ENCODE data around the gene CD79A. TPM values are rescaled to one million over a fixed set of nuclear protein-coding genes. Genes with fewer than 3 reads are reported as not detected.

The CD79A gene
- total RNA-seq, 1 donor from 2014 or later: 2.7 TPM

DNA sequence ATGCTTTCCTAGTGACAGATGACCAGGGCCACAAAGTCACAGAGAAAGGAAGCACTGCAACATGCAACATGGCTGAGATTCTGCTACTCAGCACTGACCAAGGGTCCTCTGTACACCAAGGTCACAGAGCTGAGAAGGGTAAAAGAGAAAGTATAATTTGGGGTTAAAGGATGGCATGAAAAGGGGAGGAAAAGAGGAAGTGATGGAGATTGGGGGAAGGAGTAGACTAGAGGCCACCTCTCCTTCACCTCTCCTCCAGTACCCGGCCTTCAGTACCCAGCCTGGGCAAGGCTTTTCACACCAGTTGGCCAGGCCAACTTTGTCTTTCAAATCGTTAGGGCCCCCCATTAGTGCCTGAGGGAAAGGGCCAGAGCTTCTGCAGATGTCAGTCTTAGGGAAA is 23.3 kb upstream of the CD79A start:
- H3K4me3 Mint-ChIP-seq: no peak overlapping the region
- no peaks in the 10 kb centered on the region for H3K36me3 Mint-ChIP-seq (ENCODE audit: low read depth)
- H3K4me1 Mint-ChIP-seq (ENCODE audit: low read depth): no peaks in the 10 kb centered on the region
- peaks cover 45% of the 10 kb centered on the region for H3K27me3 Mint-ChIP-seq (ENCODE audit: insufficient read depth)
- H3K27ac Mint-ChIP-seq: no peak overlapping the region
- no peaks in the 10 kb centered on the region for H3K9me3 Mint-ChIP-seq
- intact Hi-C loops (cut with micrococcal nuclease): no loop called here
- no peak for DNase-seq (ENCODE audit: low spot score)

DNA sequence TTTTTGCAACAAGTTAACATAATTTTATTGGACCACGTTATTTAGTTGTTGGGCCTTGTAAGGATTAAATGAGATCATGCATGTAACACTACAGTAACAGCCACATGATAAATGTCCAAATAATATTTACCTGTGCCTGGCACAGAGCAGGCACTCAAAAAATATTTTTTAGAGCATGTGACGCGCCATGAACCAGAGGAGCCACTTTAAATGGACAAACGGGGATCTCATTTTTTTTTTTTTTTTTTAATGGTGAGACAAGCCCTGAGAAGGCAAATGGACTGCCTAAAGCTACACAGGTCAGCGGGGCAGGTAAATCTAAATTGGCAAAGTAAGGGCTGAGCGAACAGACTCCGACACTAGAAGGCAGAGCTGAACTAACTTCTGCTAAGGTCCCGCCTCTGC is 17.9 kb upstream of the CD79A start:
- Mint-ChIP-seq H3K27me3 (ENCODE audit: insufficient read depth) (peaks cover 13% of the 10 kb centered on the region), H3K9me3 (no peaks in the 10 kb centered on the region), H3K4me3 (peak overlapping the region; percentile 88), H3K27ac (peak overlapping the region; percentile 97), H3K36me3 (ENCODE audit: low read depth) (peaks cover 36% of the 10 kb centered on the region), H3K4me1 (ENCODE audit: low read depth) (peaks cover 34% of the 10 kb centered on the region)
- intact Hi-C loops (cut with micrococcal nuclease): loop anchor here (1.0 kb wide), 5 partner anchors 25 to 383 kb away; partner anchors contain the start of genes GSK3A, RABAC1 and ZNF574
- no peak for DNase-seq (ENCODE audit: low spot score)

GRCh38 chr19:41859618-41860418 is 17.3 kb upstream of the CD79A start, which contains the start of gene RPS19:
RPS19 (plus strand) TSS chr19:41860255; CDS start chr19:41860775, 520 bp downstream.
- Mint-ChIP-seq H3K36me3 (ENCODE audit: low read depth) (peaks cover 42% of the 10 kb centered on the region), H3K9me3 (no peaks in the 10 kb centered on the region), H3K27me3 (ENCODE audit: insufficient read depth) (peaks cover 9% of the 10 kb centered on the region), H3K27ac (peak within 1 kb of the TSS; percentile 97), H3K4me1 (ENCODE audit: low read depth) (peaks cover 39% of the 10 kb centered on the region), H3K4me3 (peak within 1 kb of the TSS; percentile 95)
- peak; percentile 97 for DNase-seq (ENCODE audit: low spot score)
- intact Hi-C loops (cut with micrococcal nuclease): loop anchor here (1.0 to 2.0 kb wide), 10 partner anchors 11 to 1889 kb away; partner anchors contain the start of genes BCKDHA, EXOSC5, GSK3A and PSMC4

DNA sequence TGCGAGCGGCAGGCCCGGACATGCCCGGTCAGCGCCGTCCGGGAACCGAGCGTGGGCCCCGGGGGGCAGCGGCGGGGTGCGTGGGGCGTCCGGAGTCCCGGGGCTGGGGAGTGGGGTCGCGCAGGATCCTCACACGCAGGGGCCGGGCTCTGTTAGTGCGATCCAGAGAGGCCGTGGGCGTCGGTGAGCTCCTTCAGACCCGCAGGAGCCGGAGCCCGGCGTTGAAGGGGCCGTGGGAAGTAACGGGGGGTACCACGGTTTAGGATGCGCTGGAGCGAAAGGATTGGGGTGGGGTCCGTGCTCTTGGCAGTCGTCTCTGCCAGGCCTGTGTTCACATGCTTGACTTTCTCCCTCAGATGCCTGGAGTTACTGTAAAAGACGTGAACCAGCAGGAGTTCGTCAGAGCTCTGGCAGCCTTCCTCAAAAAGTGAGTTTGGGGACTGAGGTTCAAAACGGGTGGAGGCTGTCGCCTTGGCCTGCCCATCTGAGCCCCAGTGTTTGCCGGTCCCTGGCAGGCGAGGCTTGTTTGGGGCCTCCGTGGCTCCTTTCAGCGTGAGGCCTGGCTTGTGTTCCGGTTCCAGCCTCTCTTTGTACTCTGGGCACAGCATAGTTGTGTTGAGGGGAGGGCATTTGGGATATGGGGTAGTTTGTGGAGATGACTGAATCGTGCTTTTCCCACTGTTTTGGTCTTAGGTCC is 16.5 kb upstream of the CD79A start:
- peak overlapping the region; percentile 84 for H3K27ac Mint-ChIP-seq
- peak overlapping the region; percentile 95 for H3K4me3 Mint-ChIP-seq
- H3K36me3 Mint-ChIP-seq (ENCODE audit: low read depth): peaks cover 46% of the 10 kb centered on the region
- peaks cover 39% of the 10 kb centered on the region for H3K4me1 Mint-ChIP-seq (ENCODE audit: low read depth)
- no peaks in the 10 kb centered on the region for H3K9me3 Mint-ChIP-seq
- intact Hi-C loops (cut with micrococcal nuclease): loop anchor here (1.0 to 2.0 kb wide), 5 partner anchors 11 to 1890 kb away; partner anchors contain the start of genes BCKDHA, EXOSC5 and PSMC4
- H3K27me3 Mint-ChIP-seq (ENCODE audit: insufficient read depth): peaks cover 4% of the 10 kb centered on the region
- no peak for DNase-seq (ENCODE audit: low spot score)

DNA sequence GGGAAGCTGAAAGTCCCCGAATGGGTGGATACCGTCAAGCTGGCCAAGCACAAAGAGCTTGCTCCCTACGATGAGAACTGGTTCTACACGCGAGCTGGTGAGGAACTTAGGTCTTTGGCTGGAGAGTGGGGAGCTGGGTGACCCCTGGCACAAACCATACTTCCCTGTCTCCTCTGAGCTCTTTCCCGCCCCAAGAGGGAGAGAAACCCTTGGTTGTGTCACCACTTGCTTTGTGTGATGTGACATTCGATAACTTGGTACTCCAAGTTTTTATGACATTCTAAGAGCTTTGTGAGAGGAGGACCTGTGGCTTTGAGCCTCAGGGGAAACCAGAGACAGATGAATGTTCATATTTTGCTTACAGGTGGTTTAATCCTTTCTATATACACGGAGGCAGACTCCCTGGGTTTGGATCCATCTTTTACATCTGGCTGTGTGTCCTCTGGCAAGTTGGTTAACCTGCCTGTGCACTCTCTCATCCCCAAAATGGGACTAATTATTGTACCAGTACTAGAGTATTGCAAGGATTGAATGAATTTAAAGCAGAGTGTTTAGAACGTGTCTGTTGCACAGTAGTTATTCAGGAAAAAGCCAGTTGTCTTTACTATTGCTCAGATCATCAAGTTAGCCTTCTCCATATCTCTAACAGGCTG is 15.8 kb upstream of the CD79A start:
- peak overlapping the region; percentile 84 for H3K27ac Mint-ChIP-seq
- peaks cover 42% of the 10 kb centered on the region for H3K4me1 Mint-ChIP-seq (ENCODE audit: low read depth)
- intact Hi-C loops (cut with micrococcal nuclease): loop anchor here (2.0 kb wide), 2 partner anchors 464 to 1890 kb away; partner anchors contain the start of genes BCKDHA, EXOSC5 and PSMC4
- peak overlapping the region; percentile 95 for H3K4me3 Mint-ChIP-seq
- DNase-seq (ENCODE audit: low spot score): no peak
- peaks cover 50% of the 10 kb centered on the region for H3K36me3 Mint-ChIP-seq (ENCODE audit: low read depth)
- peaks cover 4% of the 10 kb centered on the region for H3K27me3 Mint-ChIP-seq (ENCODE audit: insufficient read depth)
- no peaks in the 10 kb centered on the region for H3K9me3 Mint-ChIP-seq

DNA sequence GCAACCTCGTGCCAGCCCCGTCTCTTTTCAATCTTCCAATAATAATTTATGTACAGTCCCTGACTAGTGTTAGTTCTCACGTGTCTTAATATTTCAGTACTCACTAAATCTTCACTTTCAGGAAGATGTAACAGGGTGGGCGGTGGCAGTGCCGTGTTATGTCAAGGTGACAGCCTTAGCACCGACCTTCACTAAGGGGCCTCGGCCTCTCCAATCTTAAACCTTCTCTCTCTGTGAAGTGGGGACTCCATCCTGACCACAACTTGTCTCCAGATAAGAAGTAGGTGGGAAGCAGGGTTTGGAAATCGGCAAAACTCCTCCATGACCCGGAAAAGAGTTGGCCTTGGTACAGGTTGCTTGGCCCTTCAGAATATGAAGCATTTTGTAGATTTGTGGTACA is 15.2 kb upstream of the CD79A start:
- peaks cover 4% of the 10 kb centered on the region for H3K27me3 Mint-ChIP-seq (ENCODE audit: insufficient read depth)
- no peak for DNase-seq (ENCODE audit: low spot score)
- peak overlapping the region; percentile 95 for H3K4me3 Mint-ChIP-seq
- peaks cover 44% of the 10 kb centered on the region for H3K4me1 Mint-ChIP-seq (ENCODE audit: low read depth)
- peaks cover 54% of the 10 kb centered on the region for H3K36me3 Mint-ChIP-seq (ENCODE audit: low read depth)
- peak overlapping the region; percentile 84 for H3K27ac Mint-ChIP-seq
- intact Hi-C loops (cut with micrococcal nuclease): loop anchor here (2.0 kb wide), 2 partner anchors 465 to 1891 kb away; partner anchors contain the start of genes BCKDHA, EXOSC5 and PSMC4
- H3K9me3 Mint-ChIP-seq: no peaks in the 10 kb centered on the region

DNA sequence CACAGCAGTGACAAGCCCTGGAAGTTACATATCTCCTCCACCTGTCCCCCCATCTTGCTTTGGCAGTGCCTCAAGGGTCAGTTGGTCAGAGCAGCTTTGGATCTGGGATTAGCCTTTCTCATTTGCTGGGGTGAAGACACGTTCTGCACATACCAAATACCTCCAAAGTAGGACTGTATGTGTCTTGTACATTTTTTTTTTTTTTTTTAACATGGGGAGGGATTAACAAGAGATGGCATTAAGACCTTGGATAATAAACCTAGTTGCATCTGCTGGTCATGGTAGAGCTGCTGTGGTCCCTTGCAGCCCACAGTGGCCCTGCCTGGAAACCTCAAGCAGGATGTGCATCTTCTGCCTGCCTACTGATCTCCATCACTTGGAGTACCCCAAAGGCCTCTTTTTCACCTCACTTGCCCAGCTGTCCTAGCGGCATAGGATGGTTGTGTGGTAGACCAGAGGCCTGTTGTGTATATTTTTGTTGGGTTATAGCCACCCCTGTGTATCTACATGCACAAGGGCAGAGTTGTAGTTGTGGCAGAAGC is 14.6 kb upstream of the CD79A start:
- H3K9me3 Mint-ChIP-seq: no peaks in the 10 kb centered on the region
- peak overlapping the region; percentile 74 for H3K27ac Mint-ChIP-seq
- H3K4me1 Mint-ChIP-seq (ENCODE audit: low read depth): peaks cover 48% of the 10 kb centered on the region
- peaks cover 54% of the 10 kb centered on the region for H3K36me3 Mint-ChIP-seq (ENCODE audit: low read depth)
- no peak for DNase-seq (ENCODE audit: low spot score)
- intact Hi-C loops (cut with micrococcal nuclease): no loop called here
- peak overlapping the region; percentile 95 for H3K4me3 Mint-ChIP-seq
- no peaks in the 10 kb centered on the region for H3K27me3 Mint-ChIP-seq (ENCODE audit: insufficient read depth)

- Mint-ChIP-seq H3K36me3 (ENCODE audit: low read depth) (peaks cover 61% of the 10 kb centered on the region), H3K9me3 (no peaks in the 10 kb centered on the region), H3K27me3 (ENCODE audit: insufficient read depth) (no peaks in the 10 kb centered on the region), H3K4me1 (ENCODE audit: low read depth) (peaks cover 57% of the 10 kb centered on the region), H3K27ac (peak overlapping the region; percentile 81), H3K4me3 (peak overlapping the region; percentile 95)
- intact Hi-C loops (cut with micrococcal nuclease): no loop called here
- no peak for DNase-seq (ENCODE audit: low spot score)
Measured at GRCh38 chr19:41863209-41863931, 13.7 kb upstream of the CD79A start.

GRCh38 chr19:41864374-41864773 is 12.7 kb upstream of the CD79A start:
- DNase-seq (ENCODE audit: low spot score): no peak

GRCh38 chr19:41866284-41866683 is 10.8 kb upstream of the CD79A start:
- Mint-ChIP-seq H3K9me3 (no peaks in the 10 kb centered on the region), H3K27ac (peak overlapping the region; percentile 75), H3K4me3 (no peak overlapping the region), H3K36me3 (ENCODE audit: low read depth) (peaks cover 71% of the 10 kb centered on the region), H3K4me1 (ENCODE audit: low read depth) (peaks cover 77% of the 10 kb centered on the region), H3K27me3 (ENCODE audit: insufficient read depth) (no peaks in the 10 kb centered on the region)
- intact Hi-C loops (cut with micrococcal nuclease): no loop called here
- DNase-seq (ENCODE audit: low spot score): no peak

More at GRCh38 chr19:41864374-41864773, 12.7 kb upstream of the CD79A start:
- H3K4me3 Mint-ChIP-seq: peak overlapping the region; percentile 67
- peak overlapping the region; percentile 74 for H3K27ac Mint-ChIP-seq
- H3K4me1 Mint-ChIP-seq (ENCODE audit: low read depth): peaks cover 65% of the 10 kb centered on the region
- peaks cover 67% of the 10 kb centered on the region for H3K36me3 Mint-ChIP-seq (ENCODE audit: low read depth)
- no peaks in the 10 kb centered on the region for H3K9me3 Mint-ChIP-seq
- no peaks in the 10 kb centered on the region for H3K27me3 Mint-ChIP-seq (ENCODE audit: insufficient read depth)
- intact Hi-C loops (cut with micrococcal nuclease): no loop called here

GRCh38 chr19:41868120-41868988 is 8.7 kb upstream of the CD79A start:
- H3K4me1 Mint-ChIP-seq (ENCODE audit: low read depth): peaks cover 77% of the 10 kb centered on the region
- peak overlapping the region; percentile 81 for H3K27ac Mint-ChIP-seq
- no peaks in the 10 kb centered on the region for H3K27me3 Mint-ChIP-seq (ENCODE audit: insufficient read depth)
- DNase-seq (ENCODE audit: low spot score): no peak
- H3K9me3 Mint-ChIP-seq: no peaks in the 10 kb centered on the region
- H3K36me3 Mint-ChIP-seq (ENCODE audit: low read depth): peaks cover 62% of the 10 kb centered on the region
- H3K4me3 Mint-ChIP-seq: peak overlapping the region; percentile 75
- intact Hi-C loops (cut with micrococcal nuclease): no loop called here
